K562 (cell line): ENCODE results near the gene ENTPD8. TPM values are rescaled to one million over a fixed set of nuclear protein-coding genes. Genes with fewer than 3 reads are reported as not detected.

Experiments
- ATAC-seq: fragments of 200-7000 bp; cut with Tn5 transposase; 3 replicates; pipeline ENCODE4 v1.9.1; 2020; ENCODE audit warnings: moderate library complexity
- BruUV-seq: library from RNA; stranded (reverse); fragments of 400-500 nt; replicated peaks from 2 replicates; lab custom pipeline; 2021; lab: Mats Ljungman, UMichigan
- CTCF ChIA-PET: fragments of 300-600 bp; formaldehyde crosslinking; extraction: SDS; loops from one replicate; lab custom pipeline; 2021; ENCODE audit warnings: low intra/inter-chr PET ratio; lab: Yijun Ruan, JAX
- POLR2A ChIA-PET: fragments of 300-600, 350-650 bp; sonication (Branson Sonifier 250); formaldehyde crosslinking; extraction: SDS; loops from one replicate; lab custom pipeline; 2021; ENCODE audit warnings: antibody characterized with exemption, inconsistent platforms; lab: Yijun Ruan, JAX
- DNase-seq, 4 experiments: peaks; one replicate each; pipeline versions ENCODE4 v3.0.0 to v3.0.0-alpha.2; 2011 to 2018; ENCODE audit warnings: low spot score in 3 of 4, mixed read lengths in 3 of 4; ENCODE audit errors: extremely low read depth in 1 of 4
- FAIRE-seq: peaks from 2 replicates; lab custom pipeline; 2011; peaks lifted over from hg19 to GRCh38; lab: Jason Lieb, UNC
- H2AFZ ChIP-seq: 2 replicates; pipeline ENCODE4 v1.6.0; 2011; ENCODE audit warnings: low read depth, low read length, control low read depth, inconsistent platforms
- H3K27ac ChIP-seq: fragments of 200-600 bp; 3 replicates; pipeline ENCODE4 v1.8.0; 2011; ENCODE audit warnings: low read depth, mild to moderate bottlenecking, control low read depth, inconsistent platforms, low read length, moderate library complexity, mixed read lengths; ENCODE audit errors: extremely low read depth
- H3K27me3 ChIP-seq, 2 experiments: fragments of 300-600 bp in 1 of 2; 2 replicates in 1 of 2; 3 replicates in 1 of 2; pipeline versions ENCODE4 v1.6.0 to v1.8.0; 2011; ENCODE audit warnings: inconsistent platforms in 2 of 2, low read length in 2 of 2, mild to moderate bottlenecking in 1 of 2, mixed read lengths in 1 of 2, moderate library complexity in 1 of 2; ENCODE audit not compliant: control insufficient read depth in 2 of 2, insufficient read depth in 2 of 2
- H3K36me3 ChIP-seq: fragments of 300-600 bp; 3 replicates; pipeline ENCODE4 v1.8.0; 2011; ENCODE audit warnings: mild to moderate bottlenecking, low read length, inconsistent platforms; ENCODE audit not compliant: control insufficient read depth, insufficient read depth
- H3K4me1 ChIP-seq, 2 experiments: fragments of 200-600 bp in 1 of 2; replicated peaks in 1 of 2; 2 replicates in 1 of 2; 3 replicates in 1 of 2; pipeline versions ENCODE4 v1.5.1 to v1.8.0; 2011; ENCODE audit warnings: inconsistent platforms in 2 of 2, low read length in 2 of 2, mild to moderate bottlenecking in 1 of 2, mixed read lengths in 1 of 2, moderate library complexity in 1 of 2; ENCODE audit not compliant: control insufficient read depth in 2 of 2, insufficient read depth in 2 of 2
- H3K4me2 ChIP-seq: 2 replicates; pipeline ENCODE4 v1.6.1; 2011; ENCODE audit warnings: low read length, control low read depth, inconsistent platforms, mixed read lengths; ENCODE audit not compliant: insufficient read depth
- H3K4me3 ChIP-seq: fragments of 200-600 bp; sonication (generic), shearing (Covaris generic); 2 replicates; pipeline ENCODE4 v1.5.1; 2016; ENCODE audit warnings: control low read depth, inconsistent platforms
- H3K79me2 ChIP-seq: fragments of 200-600 bp; 3 replicates; pipeline ENCODE4 v1.8.0; 2011; ENCODE audit warnings: low read length, inconsistent platforms; ENCODE audit not compliant: control insufficient read depth, insufficient read depth
- H3K9ac ChIP-seq, 2 experiments: 2 replicates each; pipeline versions ENCODE4 v1.6.0 to v1.6.1; 2011; ENCODE audit warnings: low read depth in 2 of 2, low read length in 2 of 2, control low read depth in 1 of 2, inconsistent platforms in 1 of 2, mild to moderate bottlenecking in 1 of 2, mixed read lengths in 1 of 2; ENCODE audit not compliant: insufficient read depth in 1 of 2
- H3K9me1 ChIP-seq: one replicate; pipeline ENCODE4 v1.6.0; 2011; ENCODE audit warnings: inconsistent platforms, mild to moderate bottlenecking, low read length, moderate library complexity; ENCODE audit not compliant: control insufficient read depth, insufficient read depth
- H3K9me3 ChIP-seq: replicated peaks from 2 replicates; pipeline ENCODE4 v1.5.1; 2011; ENCODE audit warnings: low read depth, low read length, inconsistent platforms; ENCODE audit not compliant: control insufficient read depth, insufficient read depth
- H4K20me1 ChIP-seq: replicated peaks from 2 replicates; pipeline ENCODE4 v1.6.1; 2011; ENCODE audit warnings: low read length, inconsistent platforms, mixed read lengths; ENCODE audit not compliant: control insufficient read depth, insufficient read depth
- CREBBP ChIP-seq: IDR thresholded peaks from one replicate; pipeline ENCODE4 v1.6.1; 2012; ENCODE audit warnings: low read depth, mild to moderate bottlenecking, control low read depth, inconsistent platforms, low read length
- HNRNPK ChIP-seq: fragments of 200-400 bp; formaldehyde crosslinking; IDR thresholded peaks from one replicate; pipeline ENCODE4 v1.6.1; 2018; ENCODE audit warnings: mild to moderate bottlenecking, low read depth, low read length; ENCODE audit not compliant: poor library complexity, severe bottlenecking
- IFI16 ChIP-seq: fragments of 250-450 bp; sonication (Bioruptor Pico); IDR thresholded peaks from 2 replicates; pipeline ENCODE4 v2.1.2; 2022; ENCODE audit warnings: mild to moderate bottlenecking, inconsistent platforms
- KDM1A ChIP-seq, 2 experiments: fragments of 450-650 bp; IDR thresholded peaks; 2 replicates each; pipeline ENCODE4 v1.6.1; 2016; ENCODE audit warnings: mild to moderate bottlenecking in 2 of 2
- MTA1 ChIP-seq: fragments of 450-650 bp; IDR thresholded peaks from 2 replicates; pipeline ENCODE4 v1.6.1; 2017; ENCODE audit warnings: borderline replicate concordance
- POLR3A ChIP-seq: IDR thresholded peaks from 2 replicates; pipeline ENCODE4 v1.6.1; 2011; ENCODE audit warnings: borderline replicate concordance, mild to moderate bottlenecking, moderate library complexity; ENCODE audit not compliant: insufficient read length, insufficient read depth; ENCODE audit errors: extremely low read depth
- SIX5 ChIP-seq, 2 experiments: IDR thresholded peaks; 2 replicates each; pipeline ENCODE4 v1.6.1; 2011; ENCODE audit warnings: low read length in 2 of 2, borderline replicate concordance in 1 of 2, low read depth in 1 of 2, mild to moderate bottlenecking in 1 of 2, moderate library complexity in 1 of 2; ENCODE audit not compliant: insufficient read depth in 1 of 2
- SMC3 ChIP-seq: conservative IDR thresholded peaks from 2 replicates; pipeline ENCODE4 v1.6.1; 2011; ENCODE audit warnings: low read depth, low read length, improper control_type of control experiment; ENCODE audit not compliant: insufficient read depth
- ZNF444 ChIP-seq: fragments of 250-450 bp; sonication (Bioruptor Pico); IDR thresholded peaks from 2 replicates; pipeline ENCODE4 v1.4.0; 2020; ENCODE audit warnings: mild to moderate bottlenecking, moderate library complexity
- ZNF75A ChIP-seq: fragments of 450-650 bp; formaldehyde crosslinking; IDR thresholded peaks from 2 replicates; pipeline ENCODE4 v1.4.0; 2020; ENCODE audit warnings: mild to moderate bottlenecking
- WGBS: fragments of 100-300 bp; shearing (Covaris generic); methylation state at CpG from one replicate; pipeline ENCODE4 v1.1.6; 2016; ENCODE audit warnings: low coverage, mixed read lengths; ENCODE audit not compliant: insufficient coverage; ENCODE audit errors: missing lambda C conversion rate; 5-methylcytosine and 5-hydroxymethylcytosine counted together
- in situ Hi-C: fragments of 300-500 bp; cut with MboI; formaldehyde crosslinking; loops from 4 replicates; pipeline ENCODE4 v1.15.0; 2018; ENCODE audit warnings: inconsistent platforms, mixed read lengths
- intact Hi-C: fragments of 100-400 bp; cut with micrococcal nuclease; formaldehyde crosslinking; loops from 2 replicates; pipeline ENCODE4 v1.14.2; 2022
- polyA plus RNA-seq, 8 experiments: library from polyadenylated mRNA; depleted of rRNA in 4 of 8; stranded (reverse) in 5 of 8; unstranded in 3 of 8; fragments of >200 nt; fragmentation: Nextera tagmentation in 2 of 8; fragmentation: Illumina TruSeq in 1 of 8; extraction: Ambion mirVana in 2 of 8; extraction: Trizol in 1 of 8; gene quantifications; 2 replicates each; pipeline versions ENCODE4 v1.2.1 to v1.2.3, GENCODE V29; 2011 to 2014; ENCODE audit warnings: inconsistent platforms in 1 of 8, missing spikeins in 1 of 8
- total RNA-seq, 7 experiments: library from RNA; depleted of rRNA in 6 of 7; stranded (reverse); fragments of >200 nt in 6 of 7; fragmentation: Illumina TruSeq in 2 of 7; extraction: Trizol in 2 of 7; gene quantifications; 2 replicates each; pipeline versions ENCODE4 v1.2.1 to v1.2.3, GENCODE V29; 2011 to 2021; ENCODE audit warnings: low replicate concordance in 1 of 7

ENTPD8 gene
- total and polyA plus RNA-seq, 9 of the 15 experiments (the other 6 are each of a cell fraction or from before 2014, with no cell fraction given) = 0.06 to 0.27 (median 0.19) TPM; not detected in 5

- CTCF ChIA-PET = no interaction called here
- BruUV-seq = no TSS peak
- H2AFZ ChIP-seq = no peak overlapping the region
- H4K20me1 ChIP-seq = no peaks in the 10 kb centered on the region
- POLR2A ChIA-PET = interaction anchor here (1.0 kb wide), 1 partner anchor 134 kb away, joined by 3 read pairs; the partner anchor contains the start of gene TOR4A
- no peak for ATAC-seq
- H3K4me3 ChIP-seq = no peak overlapping the region
- no peaks in the 10 kb centered on the region; the same call in 2 of the 3 replicates for H3K36me3 ChIP-seq
- 53% methylated on average over 11 of the region's 17 CpGs for WGBS
- peak overlapping the region; percentile 16; the same call in 1 of the 3 replicates for H3K27ac ChIP-seq
- H3K4me2 ChIP-seq = no peak overlapping the region
- FAIRE-seq = no peak
- in situ Hi-C loops = no loop called here
- intact Hi-C loops = no loop called here
- 0 out of 4 replicates have a peak overlapping the region, but pooled peaks of 1 of the 2 experiments have one; percentile 39 for H3K9ac ChIP-seq
- H3K9me3 ChIP-seq = no peaks in the 10 kb centered on the region
- H3K27me3 ChIP-seq = no peaks in the 10 kb centered on the region
- TF ChIP-seq HNRNPK (no peak), MTA1 (no peak), KDM1A (IDR thresholded peaks at IDR 0.05) (peak in 1 of 2 experiments; percentile 89; a peak in 2 of 4 replicates), SMC3 (no peak), SIX5 (IDR thresholded peaks at IDR 0.05; ENCODE audit: borderline replicate concordance in 1 of 2, insufficient read depth in 1 of 2, low read depth in 1 of 2, low read length in 2 of 2) (no peak), POLR3A (no peak), ZNF444 (CRISPR knock-in tag) (peak; percentile 62; the same call in 1 of the 2 replicates), CREBBP (no peak), ZNF75A (CRISPR knock-in tag) (no peak), IFI16 (no peak)
- TF ChIP-seq, all 486 proteins: peak for 2
- peaks cover 45% of the 10 kb centered on the region for H3K79me2 ChIP-seq
- no peak for DNase-seq
- H3K4me1 ChIP-seq = peaks cover 22 to 71% of the 10 kb centered on the region in 2 experiments
- H3K9me1 ChIP-seq = no peaks in the 10 kb centered on the region
These were observed 29.9 kb downstream of the ENTPD8 start for GRCh38 chr9:137411260-137411644.
